HG02763 (cell line): ENCODE measurements around the gene DHRSX.
"Not testable (repeated sequence)": the region's sequence is repeated elsewhere in the genome, so short reads cannot be mapped to it uniquely, and the experiment has no call there.

Experiments used
- ATAC-seq: cut with Tn5 transposase; IDR thresholded peaks from one replicate; pipeline ENCODE4 v1.9.1; 2021; ENCODE audit warnings: mild to moderate bottlenecking, moderate library complexity; ENCODE audit not compliant: unreplicated experiment

The DHRSX gene

DNA sequence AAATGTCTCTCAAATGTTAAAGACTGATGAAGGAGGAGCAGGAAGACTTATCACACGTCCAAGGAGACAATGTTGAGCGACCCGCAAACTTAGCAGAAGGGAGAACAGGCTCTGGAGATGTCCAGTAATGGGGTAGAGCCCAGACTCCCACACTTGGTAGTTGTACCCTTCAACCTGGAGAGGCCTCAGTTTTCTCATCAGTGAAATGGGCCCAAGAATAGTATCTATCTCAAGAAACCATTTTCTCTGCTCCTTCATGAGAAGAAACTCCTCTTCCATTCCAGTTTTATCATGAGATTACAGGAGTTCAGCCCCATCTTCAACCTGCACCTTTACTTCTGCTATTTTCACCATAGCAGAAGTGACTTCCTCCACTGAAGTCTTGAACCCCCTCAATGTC is 169.9 kb downstream of the DHRSX start:
- ATAC-seq: no peak

- no peak for ATAC-seq
Observed at GRCh38 chrX:2330487-2330886, 170.3 kb downstream of the DHRSX start.

GRCh38 chrX:2327423-2327822 is 173.4 kb downstream of the DHRSX start:
- ATAC-seq: no peak

GRCh38 chrX:2325076-2325784 is 175.5 kb downstream of the DHRSX start:
- peak; percentile 55 for ATAC-seq

GRCh38 chrX:2324151-2324550 is 176.6 kb downstream of the DHRSX start:
- ATAC-seq: no peak

DNA sequence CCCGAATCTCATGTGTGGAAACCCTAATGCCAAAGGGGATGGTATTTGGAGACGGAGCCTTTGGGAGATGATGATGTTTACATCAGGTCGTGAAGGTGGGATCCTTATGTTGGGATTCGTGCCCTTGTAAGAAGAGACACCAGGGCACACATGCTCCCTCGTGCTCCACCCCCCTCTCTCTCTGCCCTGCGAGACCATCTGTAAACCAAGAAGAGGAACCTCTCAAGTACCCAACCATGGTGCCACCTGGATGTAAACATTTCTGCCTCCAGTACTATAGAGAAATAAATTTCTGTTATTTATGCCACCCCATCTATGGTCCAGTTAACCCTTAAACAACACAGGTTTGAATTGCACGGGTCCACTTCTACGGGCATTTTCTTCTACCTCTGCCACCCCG is 179.4 kb downstream of the DHRSX start:
- no peak for ATAC-seq

- no peak for ATAC-seq
Observed at GRCh38 chrX:2320580-2321327, 180.0 kb downstream of the DHRSX start.

DNA sequence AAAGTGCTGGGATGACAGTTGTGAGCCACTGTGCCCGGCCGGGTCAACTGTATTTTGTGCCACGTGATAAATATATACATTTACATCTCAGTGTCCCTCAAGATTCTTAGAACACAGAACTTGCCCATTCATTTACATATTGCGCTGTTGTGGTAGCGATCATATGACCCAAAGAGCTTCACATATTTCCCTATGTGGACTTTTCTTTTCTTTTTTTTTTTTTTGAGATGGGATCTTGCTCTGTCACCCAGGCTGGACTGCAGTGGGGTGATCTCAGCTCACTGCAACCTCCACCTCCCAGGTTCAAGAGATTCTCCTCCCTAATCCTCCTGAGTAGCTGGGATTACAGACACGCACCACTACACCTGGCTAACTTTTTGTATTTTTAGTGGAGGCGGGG is 180.7 kb downstream of the DHRSX start:
- no peak for ATAC-seq

GRCh38 chrX:2318371-2318770 is 182.4 kb downstream of the DHRSX start:
- ATAC-seq: no peak

GRCh38 chrX:2317527-2318055 is 183.2 kb downstream of the DHRSX start:
- ATAC-seq: no peak

- no peak for ATAC-seq
Observed at GRCh38 chrX:2316534-2316933, 184.2 kb downstream of the DHRSX start.

DNA sequence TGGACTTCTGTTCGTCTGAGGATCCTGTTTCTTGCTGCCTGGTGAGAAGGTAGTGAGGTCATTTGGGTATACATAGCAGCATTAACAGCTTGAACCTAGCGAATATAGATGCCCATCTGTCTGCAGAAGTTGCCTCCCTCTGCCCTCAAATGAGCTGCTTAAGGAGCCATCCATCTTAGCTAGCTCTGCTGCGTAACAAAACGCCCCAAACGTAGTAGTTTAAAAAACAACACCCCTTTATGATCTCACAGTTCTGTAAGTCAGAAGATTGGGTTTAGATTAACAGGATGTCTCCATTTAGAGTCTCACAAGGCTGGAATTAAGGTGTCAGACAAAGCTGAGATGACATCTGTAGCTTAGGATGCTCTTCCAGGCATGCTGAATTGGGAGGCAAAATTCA is 185.3 kb downstream of the DHRSX start:
- no peak for ATAC-seq

DNA sequence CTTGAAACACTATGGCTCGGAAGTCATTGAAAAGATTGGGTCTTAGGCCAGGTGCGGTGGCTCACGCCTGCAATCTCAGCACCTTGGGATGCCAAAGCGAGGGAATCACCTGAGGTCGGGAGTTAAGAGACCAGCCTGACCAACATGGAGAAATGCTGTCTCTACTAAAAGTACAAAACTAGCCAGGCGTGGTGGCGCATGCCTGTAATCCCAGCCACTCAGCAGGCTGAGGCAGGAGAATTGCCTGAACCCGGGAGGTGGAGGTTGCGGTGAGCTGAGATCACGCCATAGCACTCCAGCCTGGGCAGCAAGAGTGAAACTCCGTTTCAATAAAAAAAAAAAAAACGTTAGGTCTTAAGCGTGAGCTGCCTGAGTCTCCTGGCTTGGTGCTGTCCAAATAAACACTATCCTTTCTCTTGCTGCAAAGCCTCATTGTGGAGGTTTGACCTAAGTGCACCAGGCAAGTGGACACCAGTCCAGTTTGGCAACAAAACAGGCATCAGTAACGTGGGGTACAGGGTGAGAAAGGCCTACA is 185.9 kb downstream of the DHRSX start:
- ATAC-seq: no peak

- ATAC-seq: no peak
Observed at GRCh38 chrX:2313864-2314640, 186.7 kb downstream of the DHRSX start.

GRCh38 chrX:2312061-2312591 is 188.7 kb downstream of the DHRSX start:
- ATAC-seq: not testable (repeated sequence)

- ATAC-seq: no peak
Observed at GRCh38 chrX:2311501-2311900, 189.3 kb downstream of the DHRSX start.

DNA sequence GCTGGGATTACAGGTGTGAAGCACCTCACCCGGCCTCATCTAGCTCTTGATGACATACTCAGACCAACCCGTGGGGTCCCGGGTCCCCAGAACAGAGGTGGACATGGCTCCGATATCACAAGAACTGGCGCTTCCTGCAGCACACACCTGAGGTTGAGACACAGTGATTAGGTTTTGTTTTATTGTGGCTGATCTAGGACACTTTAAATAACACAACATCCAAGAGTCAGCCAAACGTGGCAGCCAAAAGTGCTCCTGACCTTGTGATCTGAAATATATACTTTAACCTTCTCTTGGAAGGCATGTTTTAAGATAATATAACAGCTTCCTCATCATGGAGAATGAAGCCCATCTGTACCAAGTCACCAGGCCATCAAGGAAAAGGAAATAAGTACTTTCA is 198.9 kb downstream of the DHRSX start:
- no peak for ATAC-seq

DNA sequence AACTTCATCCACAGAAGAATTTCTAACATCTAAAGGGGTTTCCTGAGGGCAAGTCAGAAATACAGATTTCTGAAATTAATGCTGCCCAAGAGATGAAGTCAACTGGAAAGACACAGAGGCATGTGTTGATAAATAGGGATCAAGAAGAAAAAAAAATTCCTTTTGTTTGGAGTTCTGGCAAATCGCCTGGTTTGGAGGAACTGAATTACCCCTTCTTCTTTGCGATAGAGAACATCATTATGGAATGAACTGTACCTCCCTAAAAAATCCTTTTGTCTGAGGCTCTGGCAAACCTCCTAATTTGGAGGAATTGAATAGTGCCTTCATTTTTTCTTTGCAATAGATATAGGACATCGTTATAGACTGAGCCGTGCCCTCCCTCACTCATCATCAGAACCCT is 200.9 kb downstream of the DHRSX start:
- no peak for ATAC-seq

GRCh38 chrX:2286731-2287130 is 214.0 kb downstream of the DHRSX start:
- no peak for ATAC-seq

- no peak for ATAC-seq
Observed at GRCh38 chrX:2284601-2285000, 216.2 kb downstream of the DHRSX start.

DNA sequence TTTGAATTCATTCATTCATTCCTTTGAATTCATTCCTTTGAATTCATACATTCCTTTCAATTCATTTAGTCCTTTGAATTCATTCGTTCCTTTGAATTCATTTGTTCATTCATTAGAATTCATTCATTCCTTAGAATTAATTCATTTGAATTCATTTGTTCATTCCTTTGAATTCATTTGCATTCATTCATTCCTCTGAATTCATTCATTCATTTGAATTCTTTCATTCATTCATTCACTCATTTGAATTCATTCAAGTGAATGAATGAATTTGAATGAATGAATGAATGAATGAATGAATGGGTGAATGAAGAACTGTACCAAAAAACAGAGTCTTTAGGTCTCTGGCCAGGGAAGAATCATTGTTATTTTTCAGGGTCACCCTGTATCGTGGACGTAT is 216.6 kb downstream of the DHRSX start:
- ATAC-seq: no peak
